Measurements from ENCODE around the gene IQGAP3. TPM values are rescaled to one million over a fixed set of nuclear protein-coding genes. Genes with fewer than 3 reads are reported as not detected.

The IQGAP3 gene
- total RNA-seq, 1 donor from 2014 or later, result 43.1 TPM

DNA sequence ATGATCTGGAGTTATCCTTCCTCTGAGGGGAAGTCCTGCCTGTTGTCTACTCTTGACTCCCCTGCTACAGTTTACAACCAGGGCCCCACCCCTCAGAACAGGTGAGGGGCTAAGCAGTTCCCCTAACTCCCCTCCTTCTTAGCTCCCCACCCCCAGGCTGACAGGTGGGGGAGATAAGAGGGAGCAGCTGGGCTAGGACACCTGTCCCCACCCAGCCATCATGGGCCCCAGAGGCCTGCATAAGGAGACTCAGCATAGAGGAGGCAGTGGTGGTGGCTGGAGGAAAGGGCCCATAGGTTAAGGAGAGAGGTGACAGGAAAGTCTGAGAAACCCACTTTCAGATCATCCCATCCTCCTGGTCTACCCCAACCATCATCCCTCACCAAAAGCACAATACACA lies 78.6 kb downstream of the IQGAP3 start:
- Mint-ChIP-seq H3K4me1 (peaks cover 70% of the 10 kb centered on the region), H3K27ac (ENCODE audit: unreplicated experiment) (no peak overlapping the region), H3K4me3 (no peak overlapping the region), H3K27me3 (ENCODE audit: low read depth) (no peaks in the 10 kb centered on the region), H3K9me3 (no peaks in the 10 kb centered on the region), H3K36me3 (ENCODE audit: low read depth) (no peaks in the 10 kb centered on the region)
- DNase-seq (ENCODE audit: low read depth, low spot score), result no peak
- TF ChIP-seq, protein P1, sequence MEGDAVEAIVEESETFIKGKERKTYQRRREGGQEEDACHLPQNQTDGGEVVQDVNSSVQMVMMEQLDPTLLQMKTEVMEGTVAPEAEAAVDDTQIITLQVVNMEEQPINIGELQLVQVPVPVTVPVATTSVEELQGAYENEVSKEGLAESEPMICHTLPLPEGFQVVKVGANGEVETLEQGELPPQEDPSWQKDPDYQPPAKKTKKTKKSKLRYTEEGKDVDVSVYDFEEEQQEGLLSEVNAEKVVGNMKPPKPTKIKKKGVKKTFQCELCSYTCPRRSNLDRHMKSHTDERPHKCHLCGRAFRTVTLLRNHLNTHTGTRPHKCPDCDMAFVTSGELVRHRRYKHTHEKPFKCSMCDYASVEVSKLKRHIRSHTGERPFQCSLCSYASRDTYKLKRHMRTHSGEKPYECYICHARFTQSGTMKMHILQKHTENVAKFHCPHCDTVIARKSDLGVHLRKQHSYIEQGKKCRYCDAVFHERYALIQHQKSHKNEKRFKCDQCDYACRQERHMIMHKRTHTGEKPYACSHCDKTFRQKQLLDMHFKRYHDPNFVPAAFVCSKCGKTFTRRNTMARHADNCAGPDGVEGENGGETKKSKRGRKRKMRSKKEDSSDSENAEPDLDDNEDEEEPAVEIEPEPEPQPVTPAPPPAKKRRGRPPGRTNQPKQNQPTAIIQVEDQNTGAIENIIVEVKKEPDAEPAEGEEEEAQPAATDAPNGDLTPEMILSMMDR (conservative IDR thresholded peaks at IDR 0.05), result no peak

DNA sequence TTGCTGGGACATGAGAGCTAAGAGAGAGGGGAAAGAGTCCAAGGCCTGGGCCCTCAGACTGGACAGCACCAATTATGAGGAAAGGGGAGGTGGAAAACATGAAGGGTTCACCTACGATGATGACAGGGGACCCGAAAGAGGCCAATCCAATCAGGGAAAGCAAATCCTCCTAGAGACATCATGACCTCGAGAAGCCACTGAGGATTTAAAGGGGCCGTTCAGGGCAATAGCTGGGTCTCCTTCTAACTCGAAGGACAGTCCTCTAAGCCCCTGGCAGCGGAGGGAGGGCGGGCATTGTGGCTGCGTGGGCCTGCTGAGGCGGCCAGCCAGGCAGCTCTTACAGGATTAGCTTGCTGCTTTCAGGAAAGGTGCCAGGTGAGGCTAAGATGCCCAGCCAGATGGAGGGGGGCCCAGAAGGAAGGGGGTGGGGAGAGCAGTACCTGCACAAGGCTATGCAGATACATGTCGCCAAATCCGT lies 79.2 kb downstream of the IQGAP3 start:
- Mint-ChIP-seq H3K36me3 (ENCODE audit: low read depth) (no peaks in the 10 kb centered on the region), H3K9me3 (no peaks in the 10 kb centered on the region), H3K4me3 (no peak overlapping the region), H3K4me1 (peaks cover 70% of the 10 kb centered on the region), H3K27ac (ENCODE audit: unreplicated experiment) (no peak overlapping the region), H3K27me3 (ENCODE audit: low read depth) (no peaks in the 10 kb centered on the region)
- DNase-seq (ENCODE audit: low read depth, low spot score), result no peak
- TF ChIP-seq, protein P1 (conservative IDR thresholded peaks at IDR 0.05), result no peak

DNA sequence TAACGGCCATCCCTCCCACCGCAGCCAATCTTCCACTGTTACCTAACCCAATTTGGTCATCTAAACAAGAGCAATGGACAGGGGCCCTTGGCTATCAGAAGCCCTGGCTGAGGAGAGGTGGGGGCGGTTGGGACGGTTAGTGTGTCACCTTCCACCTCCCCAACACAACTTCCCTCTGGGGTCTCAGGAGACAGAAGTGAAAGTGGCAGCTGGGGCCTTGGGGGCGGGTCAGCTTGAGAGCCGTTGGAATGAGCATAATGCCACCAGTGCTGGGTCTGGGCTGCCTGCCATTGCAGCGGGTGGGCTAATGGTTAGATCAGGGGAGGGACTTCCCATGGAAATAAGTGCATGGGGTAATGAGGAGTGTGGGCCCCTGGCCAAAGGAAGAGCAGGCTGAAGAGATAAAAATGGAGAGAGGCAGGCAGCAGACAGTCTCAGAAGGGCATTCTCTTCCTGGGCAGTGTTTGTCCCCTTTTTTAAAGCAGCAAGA lies 79.7 kb downstream of the IQGAP3 start:
- Mint-ChIP-seq H3K27me3 (ENCODE audit: low read depth) (no peaks in the 10 kb centered on the region), H3K4me3 (no peak overlapping the region), H3K4me1 (peaks cover 70% of the 10 kb centered on the region), H3K27ac (ENCODE audit: unreplicated experiment) (no peak overlapping the region), H3K9me3 (no peaks in the 10 kb centered on the region), H3K36me3 (ENCODE audit: low read depth) (no peaks in the 10 kb centered on the region)
- TF ChIP-seq, protein P1 (conservative IDR thresholded peaks at IDR 0.05), result no peak
- no peak for DNase-seq (ENCODE audit: low read depth, low spot score)

DNA sequence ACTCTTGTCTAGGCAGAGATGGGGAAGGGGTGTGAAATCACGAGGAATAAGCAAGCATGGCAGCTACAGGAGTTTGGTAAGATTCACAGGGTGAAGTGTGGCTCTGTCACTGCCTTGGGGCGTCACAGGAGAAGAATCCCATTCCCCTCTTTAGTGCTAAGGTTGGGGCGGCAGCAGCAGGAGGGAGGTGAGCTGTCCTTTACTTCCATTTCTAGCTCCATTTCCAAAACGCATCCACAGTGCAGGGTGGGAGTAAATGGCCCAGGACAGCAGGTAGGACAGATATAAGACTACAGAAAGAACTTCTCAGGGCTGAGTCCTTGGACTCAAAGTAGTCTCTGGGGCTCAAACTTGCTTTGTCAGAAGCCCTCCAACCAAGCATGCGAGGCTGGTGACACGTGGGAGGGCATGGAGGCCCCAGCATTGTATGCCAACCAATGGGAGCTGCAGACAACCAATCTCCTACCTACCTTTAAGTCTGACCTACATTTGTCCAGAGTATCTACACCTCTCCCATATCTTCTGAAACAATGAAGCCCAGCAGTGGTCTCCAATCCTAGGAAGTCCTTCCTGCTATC lies 80.3 kb downstream of the IQGAP3 start:
- H3K27ac Mint-ChIP-seq (ENCODE audit: unreplicated experiment), result no peak overlapping the region
- TF ChIP-seq, protein P1 (conservative IDR thresholded peaks at IDR 0.05), result no peak
- H3K27me3 Mint-ChIP-seq (ENCODE audit: low read depth), result no peaks in the 10 kb centered on the region
- no peak for DNase-seq (ENCODE audit: low read depth, low spot score)
- H3K36me3 Mint-ChIP-seq (ENCODE audit: low read depth), result no peaks in the 10 kb centered on the region
- peaks cover 70% of the 10 kb centered on the region for H3K4me1 Mint-ChIP-seq
- no peaks in the 10 kb centered on the region for H3K9me3 Mint-ChIP-seq
- peak overlapping the region; percentile 17 for H3K4me3 Mint-ChIP-seq

DNA sequence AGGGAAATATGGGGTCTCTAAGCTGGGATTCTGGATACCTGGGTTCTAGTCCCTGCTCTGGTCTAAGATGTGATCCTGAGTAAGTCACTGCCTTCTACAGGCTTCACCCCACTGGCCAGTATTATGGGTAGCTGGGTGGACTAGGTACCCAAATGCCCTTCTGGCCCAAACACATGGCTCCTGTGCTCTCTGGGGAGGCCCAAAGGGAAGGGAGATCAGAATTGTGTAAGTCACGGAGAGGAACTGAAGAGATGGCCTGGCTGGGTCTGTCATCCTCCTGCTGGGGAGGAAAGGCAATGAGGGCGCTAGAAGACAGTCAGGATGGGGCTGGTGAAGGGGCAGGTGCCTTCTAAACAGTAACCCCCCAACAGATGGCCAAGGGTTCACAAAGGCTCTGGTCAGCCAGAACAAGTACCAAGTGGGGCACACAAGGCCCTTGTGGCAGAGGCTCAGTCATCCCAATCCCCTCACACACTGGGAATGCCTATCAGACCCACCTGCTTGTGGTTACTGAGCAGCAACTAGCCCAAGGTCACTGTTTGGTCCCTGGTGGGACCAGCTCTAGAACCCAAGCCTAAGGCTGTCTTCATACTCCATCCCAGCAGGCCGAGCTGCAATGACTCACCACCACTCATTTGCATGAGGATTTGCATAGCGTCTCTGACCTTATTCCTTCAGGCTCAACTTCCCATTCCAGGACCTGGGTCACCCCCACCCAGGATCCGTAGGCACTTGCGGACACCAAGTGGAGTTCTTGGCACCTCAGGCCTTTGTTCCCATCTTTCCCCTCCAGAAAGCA lies 81.0 kb downstream of the IQGAP3 start:
- H3K9me3 Mint-ChIP-seq, result no peaks in the 10 kb centered on the region
- H3K4me3 Mint-ChIP-seq, result peak overlapping the region; percentile 17
- no peak for DNase-seq (ENCODE audit: low read depth, low spot score)

More for the DNA sequence above, 81.0 kb downstream of the IQGAP3 start:
- Mint-ChIP-seq H3K27ac (ENCODE audit: unreplicated experiment) (no peak overlapping the region), H3K36me3 (ENCODE audit: low read depth) (no peaks in the 10 kb centered on the region), H3K4me1 (peaks cover 66% of the 10 kb centered on the region), H3K27me3 (ENCODE audit: low read depth) (no peaks in the 10 kb centered on the region)
- TF ChIP-seq, protein P1 (conservative IDR thresholded peaks at IDR 0.05), result no peak

All from neural crest cell (in vitro differentiated cells).